ENCODE data around the gene IMMP2L.
"Not testable (repeated sequence)": the region's sequence is repeated elsewhere in the genome, so short reads cannot be mapped to it uniquely, and the experiment has no call there.

Gene IMMP2L

GRCh38 chr7:111324228-111324627, 238.1 kb downstream of the IMMP2L start:
- FAIRE-seq, result no peak

- not testable (repeated sequence) for FAIRE-seq
Observed at GRCh38 chr7:111323670-111324069, 238.6 kb downstream of the IMMP2L start.

DNA sequence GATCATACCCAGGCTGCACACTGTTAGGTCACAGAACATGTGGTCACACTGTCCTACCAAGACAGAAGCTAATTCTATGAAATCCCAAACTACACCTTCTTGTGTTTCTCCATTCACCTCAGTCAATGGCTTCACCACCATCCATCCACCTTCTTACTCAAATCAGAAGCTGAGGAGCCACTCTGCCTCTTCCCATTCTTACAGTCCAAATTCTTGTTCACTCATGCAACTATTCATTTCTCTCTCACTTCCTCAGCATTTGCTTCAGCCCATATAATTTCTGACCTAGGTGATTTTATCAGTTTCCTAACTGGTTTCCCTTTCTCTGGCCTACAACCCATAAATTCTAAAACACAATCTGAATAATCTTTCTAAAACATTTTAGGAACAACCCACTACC, 242.2 kb downstream of the IMMP2L start:
- FAIRE-seq, result no peak

- no peak for FAIRE-seq
Observed at GRCh38 chr7:111312966-111313365, 249.3 kb downstream of the IMMP2L start.

- FAIRE-seq, result no peak
Observed at GRCh38 chr7:111308691-111309090, 253.6 kb downstream of the IMMP2L start.

GRCh38 chr7:111301891-111302290, 260.4 kb downstream of the IMMP2L start:
- no peak for FAIRE-seq

GRCh38 chr7:111294494-111294893, 267.8 kb downstream of the IMMP2L start:
- no peak for FAIRE-seq

DNA sequence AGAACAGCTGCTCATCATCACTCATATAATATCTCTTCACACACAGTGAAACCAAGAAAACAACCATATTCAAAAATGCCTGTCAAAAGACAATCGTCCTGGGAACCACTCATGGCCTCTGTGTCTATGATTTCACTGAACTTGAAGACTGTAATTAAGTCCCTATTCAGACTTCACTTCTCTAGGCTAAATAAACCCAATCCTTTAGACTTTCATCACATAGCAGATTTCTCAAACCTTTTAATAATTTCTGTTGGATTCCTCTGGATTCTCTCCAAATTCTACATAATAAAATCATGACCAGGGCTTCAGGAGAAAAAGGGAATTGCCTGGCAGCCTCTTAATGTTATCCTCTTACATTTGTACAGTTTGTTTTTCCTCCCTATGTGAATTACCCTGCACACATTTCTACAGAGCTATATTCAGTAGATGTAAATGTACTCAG, 270.2 kb downstream of the IMMP2L start:
- FAIRE-seq, result no peak

DNA sequence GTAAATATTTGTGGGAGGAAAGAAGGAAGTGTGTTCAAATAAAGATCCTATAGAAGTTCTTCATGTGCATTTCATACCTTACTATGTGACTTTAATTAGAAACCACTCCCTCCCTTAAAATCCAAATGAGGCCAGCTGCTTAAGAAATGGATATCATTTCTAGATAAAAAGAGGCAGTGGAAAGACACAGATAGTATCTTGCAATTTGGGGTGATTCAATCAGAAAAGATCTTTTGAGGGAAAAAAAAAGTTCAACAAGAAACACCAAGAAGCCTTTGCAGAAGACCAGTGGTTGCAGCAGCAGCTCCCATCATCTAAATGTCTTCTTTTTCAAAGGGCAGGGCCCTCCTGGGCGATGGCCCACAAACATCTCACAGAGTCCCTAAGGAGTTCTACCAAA, 271.3 kb downstream of the IMMP2L start:
- FAIRE-seq, result no peak

GRCh38 chr7:111290419-111290818, 271.9 kb downstream of the IMMP2L start:
- no peak for FAIRE-seq

GRCh38 chr7:111288441-111288840, 273.9 kb downstream of the IMMP2L start:
- not testable (repeated sequence) for FAIRE-seq

DNA sequence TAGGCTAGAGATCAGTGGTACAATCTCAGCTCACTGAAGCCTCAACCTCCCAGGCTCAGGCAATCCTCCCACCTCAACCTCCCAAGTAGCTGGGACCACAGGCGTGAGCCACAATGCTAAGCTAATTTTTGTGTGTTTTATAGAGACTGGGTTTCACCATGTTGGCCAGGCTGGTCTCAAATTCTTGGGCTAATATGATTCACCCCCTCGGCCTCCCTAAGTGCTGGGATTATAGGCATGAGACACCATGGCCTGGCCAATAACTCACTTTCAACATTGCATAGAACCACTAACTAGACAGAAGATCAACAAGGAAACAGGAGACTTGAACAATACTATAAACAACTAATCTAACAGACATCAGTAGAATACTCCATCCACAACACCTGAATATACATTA, 279.7 kb downstream of the IMMP2L start:
- FAIRE-seq, result no peak

DNA sequence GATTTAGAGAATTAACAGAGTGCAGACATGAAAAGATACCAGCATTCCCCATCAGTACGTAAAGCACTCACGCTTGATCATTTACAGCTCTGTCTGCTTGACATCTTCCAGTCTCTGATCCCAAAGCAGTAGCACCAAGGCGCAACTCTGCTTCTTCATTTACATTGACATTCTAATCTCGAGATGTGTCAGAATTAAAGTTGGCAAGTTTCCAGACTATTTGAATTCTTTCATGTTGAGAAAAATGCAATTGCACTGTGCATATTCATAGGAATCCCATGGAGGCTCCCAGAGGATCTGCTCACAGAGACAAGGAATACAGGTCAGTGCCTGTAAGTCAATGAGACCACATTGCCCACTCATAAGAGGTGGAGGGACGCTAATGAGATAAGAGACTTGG, 287.4 kb downstream of the IMMP2L start:
- FAIRE-seq, result no peak

DNA sequence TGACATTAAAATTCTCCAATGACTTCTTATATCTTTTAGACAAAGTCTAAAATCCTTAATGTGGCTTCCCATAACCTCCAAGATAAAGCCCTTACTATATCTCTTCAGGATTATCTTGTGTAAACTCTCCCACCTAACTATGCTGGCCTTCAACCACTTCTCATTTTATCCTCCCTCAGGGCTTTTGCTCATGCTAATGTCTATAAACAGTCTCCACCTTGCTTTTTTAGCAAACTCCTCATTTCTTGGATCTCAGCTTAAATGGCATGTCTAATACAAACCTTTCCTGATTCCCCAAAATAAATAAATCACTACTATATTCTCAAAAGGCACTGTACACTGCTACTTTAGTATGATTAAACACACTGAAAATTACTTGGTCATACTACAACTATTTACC, 290.2 kb downstream of the IMMP2L start:
- no peak for FAIRE-seq

- FAIRE-seq, result not testable (repeated sequence)
Observed at GRCh38 chr7:111270794-111271193, 291.5 kb downstream of the IMMP2L start.

DNA sequence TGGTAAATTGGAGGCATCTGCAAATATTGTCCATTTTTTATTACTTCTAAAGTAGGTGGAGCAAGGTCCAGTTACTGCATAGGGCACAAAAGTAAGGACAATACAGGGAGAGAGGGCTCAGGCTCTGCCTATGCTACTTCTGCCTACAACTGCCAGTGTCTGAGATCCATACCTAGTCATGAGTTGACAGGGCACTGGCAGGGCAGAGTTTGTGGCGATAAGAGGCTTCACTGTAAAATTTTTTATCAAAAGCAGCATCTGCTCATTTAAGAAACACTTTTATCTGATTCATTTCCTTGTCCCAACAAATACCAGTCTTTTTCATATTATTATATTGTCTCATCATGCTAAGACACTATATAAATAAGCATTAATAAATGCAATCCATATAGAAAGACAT, 293.4 kb downstream of the IMMP2L start:
- FAIRE-seq, result no peak

DNA sequence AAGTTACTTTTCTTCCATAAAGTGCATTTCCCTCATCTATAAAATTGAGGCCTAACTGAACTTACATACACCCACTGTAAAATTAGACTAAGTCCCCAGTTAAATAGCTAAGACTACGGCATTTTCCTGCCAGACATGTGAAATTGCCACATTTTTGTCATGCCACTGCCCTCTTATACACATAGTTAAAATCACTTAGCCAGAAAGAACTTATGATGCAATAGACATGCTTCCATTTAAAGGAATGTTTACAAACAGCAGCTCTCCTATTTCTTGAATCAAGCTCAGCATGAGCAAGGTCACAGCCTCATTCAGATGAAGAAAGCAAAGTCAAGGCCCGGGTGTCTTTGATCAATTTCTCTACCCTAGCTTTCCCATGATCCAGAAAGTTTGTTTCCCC, 295.7 kb downstream of the IMMP2L start:
- no peak for FAIRE-seq

DNA sequence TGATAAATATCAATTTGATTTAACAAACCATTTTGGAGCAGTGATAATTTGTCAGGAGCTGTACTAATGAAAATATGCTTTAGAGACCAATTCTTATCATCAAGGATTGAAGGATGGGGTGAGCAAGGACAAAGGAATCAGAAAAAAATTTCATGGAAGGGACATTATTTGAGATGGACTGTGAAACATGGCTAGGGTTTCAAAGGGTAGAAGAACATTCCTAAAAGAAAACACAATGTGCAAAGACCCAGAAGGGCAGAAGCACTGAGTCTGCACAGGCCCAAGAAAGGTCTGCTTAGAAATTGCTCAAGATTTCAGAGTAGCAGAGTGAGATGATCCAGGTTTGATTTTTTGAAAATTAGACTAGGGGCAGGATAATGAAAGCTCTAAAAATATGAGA, 296.9 kb downstream of the IMMP2L start:
- no peak for FAIRE-seq

- no peak for FAIRE-seq
Observed at GRCh38 chr7:111264981-111265380, 297.3 kb downstream of the IMMP2L start.

- FAIRE-seq, result no peak
Observed at GRCh38 chr7:111264111-111264868, 298.0 kb downstream of the IMMP2L start.

GRCh38 chr7:111262293-111263116, 299.8 kb downstream of the IMMP2L start:
- FAIRE-seq, result no peak

DNA sequence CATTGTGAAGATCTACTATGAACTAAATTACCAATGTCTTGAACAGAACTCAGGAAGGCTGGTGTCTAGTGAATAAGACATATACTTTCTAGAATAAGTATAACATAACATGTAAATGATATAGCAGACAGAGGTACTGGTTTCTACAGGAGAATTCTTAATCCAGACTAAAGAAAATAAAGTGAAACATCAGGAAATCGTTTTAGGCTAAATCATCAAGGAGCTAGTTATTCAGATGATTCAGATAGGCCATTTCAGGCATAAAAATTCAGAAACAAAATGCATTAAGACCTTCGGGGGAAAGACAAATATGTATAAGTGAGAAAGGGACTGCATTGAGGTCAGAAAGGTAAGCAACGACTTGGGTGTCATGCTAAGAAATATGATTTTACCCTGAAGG, 300.8 kb downstream of the IMMP2L start:
- FAIRE-seq, result no peak

DNA sequence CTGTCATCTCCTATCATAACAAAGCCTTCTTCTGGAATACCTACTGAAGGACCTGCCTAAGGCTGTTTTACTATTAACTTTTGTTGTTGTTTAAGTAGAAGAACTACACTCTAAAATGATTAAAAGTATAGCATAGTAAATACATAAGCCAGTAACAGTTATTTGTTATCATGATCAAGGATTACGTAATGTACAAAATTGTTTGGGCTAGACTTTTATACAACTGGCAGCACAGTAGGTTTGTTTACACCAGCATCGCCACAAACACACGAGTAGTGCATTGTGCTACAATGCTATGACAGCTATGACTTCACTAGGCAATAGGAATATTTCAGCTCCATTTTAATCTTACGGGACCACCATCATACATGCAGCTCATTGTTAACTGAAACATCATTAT, 302.3 kb downstream of the IMMP2L start:
- FAIRE-seq, result no peak

DNA sequence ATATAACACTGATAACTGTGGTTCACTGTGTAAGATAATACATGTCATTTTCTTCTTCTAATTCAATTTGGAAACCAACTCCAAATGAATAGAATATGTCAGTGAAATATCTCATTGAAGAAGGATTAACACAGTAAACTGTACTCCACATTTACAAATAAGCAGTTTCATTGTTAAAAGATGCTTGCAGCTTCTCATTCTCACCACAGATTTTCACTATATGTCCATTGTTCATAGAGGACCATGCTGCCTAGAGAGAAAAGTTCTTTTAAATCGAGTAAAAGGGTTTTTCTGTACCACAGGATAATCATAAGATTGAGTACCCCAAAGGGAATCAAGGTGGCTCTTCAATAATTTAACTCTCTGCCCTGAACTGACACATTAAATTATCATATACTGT, 305.9 kb downstream of the IMMP2L start:
- no peak for FAIRE-seq

Measured in TTC549 (cell line).